Gastroesophageal sphincter (tissue), 3 donors: Measurements from ENCODE around the gene TRIM67.

Experiments used
- CTCF ChIP-seq, 4 experiments: fragments of 200-600 bp in 2 of 4; fragments of 450-650 bp in 2 of 4; sonication (generic) in 1 of 4; IDR thresholded peaks; one replicate each; pipeline ENCODE4 v1.5.1; 2017 to 2019; ENCODE audit warnings: antibody characterized with exemption in 4 of 4, mild to moderate bottlenecking in 2 of 4, moderate library complexity in 2 of 4
- EP300 ChIP-seq: sonication (generic); formaldehyde crosslinking; IDR thresholded peaks from one replicate; pipeline ENCODE4 v1.6.1; 2017; ENCODE audit warnings: antibody characterized with exemption, mild to moderate bottlenecking

- no peak for TF ChIP-seq EP300
- no peak for TF ChIP-seq CTCF (IDR thresholded peaks at IDR 0.05)
These were observed 14.6 kb downstream of the TRIM67 start for GRCh38 chr1:231176421-231176820.
